Endodermal cell (in vitro differentiated cells): ENCODE results near the gene BHLHA15. TPM values are rescaled to one million over a fixed set of nuclear protein-coding genes. Genes with fewer than 3 reads are reported as not detected.
A peak's percentile ranks its signal among the peaks of the same experiment; 100 is the strongest.

Experiments
- DNase-seq: peaks from one replicate; pipeline ENCODE4 v3.0.0-alpha.2; 2017
- H3K27ac ChIP-seq: 2 replicates; pipeline ENCODE4 v1.5.1; 2013; ENCODE audit warnings: mild to moderate bottlenecking, low read depth, low read length, moderate library complexity
- H3K27me3 ChIP-seq: 2 replicates; pipeline ENCODE4 v1.6.1; 2013; ENCODE audit warnings: mild to moderate bottlenecking, low read length, moderate library complexity; ENCODE audit not compliant: insufficient read depth, control insufficient read depth, poor library complexity, severe bottlenecking
- H3K36me3 ChIP-seq: 2 replicates; pipeline ENCODE4 v1.7.0; 2013; ENCODE audit warnings: mild to moderate bottlenecking, low read length, moderate library complexity; ENCODE audit not compliant: control insufficient read depth, insufficient read depth
- H3K4me1 ChIP-seq: one replicate; pipeline ENCODE4 v1.7.0; 2013; ENCODE audit warnings: low read length; ENCODE audit not compliant: control insufficient read depth, insufficient read depth
- H3K4me3 ChIP-seq: 2 replicates; pipeline ENCODE4 v1.5.1; 2013; ENCODE audit warnings: mild to moderate bottlenecking, low read length, moderate library complexity
- H3K9ac ChIP-seq: 2 replicates; pipeline ENCODE4 v1.6.1; 2013; ENCODE audit warnings: mild to moderate bottlenecking, low read length, moderate library complexity; ENCODE audit not compliant: poor library complexity, severe bottlenecking; ENCODE audit errors: extremely low read depth
- H3K9me3 ChIP-seq: 2 replicates; pipeline ENCODE4 v1.6.1; 2013; ENCODE audit warnings: mild to moderate bottlenecking, low read length, moderate library complexity; ENCODE audit not compliant: control insufficient read depth
- H3K27ac Mint-ChIP-seq: 2 replicates; pipeline ENCODE4 v1.8.0; 2020; ENCODE audit warnings: mixed read lengths
- H3K27me3 Mint-ChIP-seq: 2 replicates; pipeline ENCODE4 v1.8.0; 2021; ENCODE audit warnings: mild to moderate bottlenecking, mixed read lengths; ENCODE audit not compliant: insufficient read depth
- H3K36me3 Mint-ChIP-seq: 2 replicates; pipeline ENCODE4 v1.8.0; 2020; ENCODE audit warnings: low read depth, mixed read lengths
- H3K4me1 Mint-ChIP-seq: 2 replicates; pipeline ENCODE4 v1.8.0; 2020; ENCODE audit warnings: mixed read lengths
- H3K4me3 Mint-ChIP-seq: 2 replicates; pipeline ENCODE4 v1.8.0; 2020; ENCODE audit warnings: mild to moderate bottlenecking, moderate library complexity, mixed read lengths
- H3K9me3 Mint-ChIP-seq: 2 replicates; pipeline ENCODE4 v1.8.0; 2020; ENCODE audit warnings: mild to moderate bottlenecking, mixed read lengths
- CTCF ChIP-seq: fragments of 200-600 bp; sonication (generic); conservative IDR thresholded peaks from 2 replicates; pipeline ENCODE4 v1.5.0; 2021; ENCODE audit warnings: antibody characterized with exemption, mild to moderate bottlenecking
- WGBS, 2 experiments: methylation state at CpG; one replicate each; pipeline versions ENCODE4 v1.1.5 to v1.1.7; 2013; ENCODE audit warnings: missing lambda C conversion rate in 2 of 2, mixed read lengths in 1 of 2; ENCODE audit not compliant: insufficient coverage in 1 of 2, insufficient read length in 1 of 2; 5-methylcytosine and 5-hydroxymethylcytosine counted together
- total RNA-seq, 2 donors: library from RNA; stranded (reverse); fragmentation: NEBNext Ultra II Directional in 1 of 2; extraction: Animal tissue kit (Norgen Biotek cat#: 25700) in 1 of 2; gene quantifications; 2 replicates in 1 of 2; 3 replicates in 1 of 2; pipeline ENCODE4 v1.2.1, GENCODE V29; 2021

Gene BHLHA15
- total RNA-seq, 2 donors from 2014 or later = 0.86 to 0.95 TPM

GRCh38 chr7:98163704-98164494 is 47.3 kb upstream of the BHLHA15 start:
- 90% methylated on average over 12 to 16 of the region's 16 CpGs for WGBS, 2 experiments
- no peaks in the 10 kb centered on the region for H3K9me3 ChIP-seq
- no peaks in the 10 kb centered on the region for H3K9me3 Mint-ChIP-seq
- no peak overlapping the region for H3K9ac ChIP-seq
- no peaks in the 10 kb centered on the region for H3K4me1 ChIP-seq
- no peaks in the 10 kb centered on the region for H3K4me1 Mint-ChIP-seq
- DNase-seq = no peak
- H3K4me3 ChIP-seq = no peak overlapping the region
- no peak for TF ChIP-seq CTCF
- H3K4me3 Mint-ChIP-seq = no peak overlapping the region
- H3K27me3 ChIP-seq = no peaks in the 10 kb centered on the region
- H3K27me3 Mint-ChIP-seq = no peaks in the 10 kb centered on the region
- H3K27ac ChIP-seq = no peak overlapping the region
- H3K27ac Mint-ChIP-seq = no peak overlapping the region
- peaks cover 6% of the 10 kb centered on the region for H3K36me3 Mint-ChIP-seq
- H3K36me3 ChIP-seq = peaks cover 15% of the 10 kb centered on the region

- H3K27me3 ChIP-seq = no peaks in the 10 kb centered on the region
- H3K9ac ChIP-seq = no peak overlapping the region
- peak; percentile 93 for TF ChIP-seq CTCF
- Mint-ChIP-seq H3K27me3 (no peaks in the 10 kb centered on the region), H3K27ac (no peak overlapping the region), H3K36me3 (no peaks in the 10 kb centered on the region), H3K9me3 (no peaks in the 10 kb centered on the region), H3K4me1 (no peaks in the 10 kb centered on the region), H3K4me3 (no peak overlapping the region)
- no peaks in the 10 kb centered on the region for H3K4me1 ChIP-seq
- H3K27ac ChIP-seq = no peak overlapping the region
- DNase-seq = peak; percentile 88
- no peak overlapping the region for H3K4me3 ChIP-seq
- no peaks in the 10 kb centered on the region for H3K36me3 ChIP-seq
- H3K9me3 ChIP-seq = no peaks in the 10 kb centered on the region
- 71 to 80% methylated on average over 7 to 18 of the region's 18 CpGs for WGBS, 2 experiments
Observed at GRCh38 chr7:98165827-98166667, 45.2 kb upstream of the BHLHA15 start.

GRCh38 chr7:98166668-98166970 is 44.6 kb upstream of the BHLHA15 start:
- H3K4me1 ChIP-seq = no peaks in the 10 kb centered on the region
- no peak for TF ChIP-seq CTCF
- Mint-ChIP-seq H3K36me3 (no peaks in the 10 kb centered on the region), H3K4me3 (no peak overlapping the region), H3K4me1 (no peaks in the 10 kb centered on the region), H3K9me3 (no peaks in the 10 kb centered on the region), H3K27me3 (no peaks in the 10 kb centered on the region), H3K27ac (no peak overlapping the region)
- H3K9ac ChIP-seq = no peak overlapping the region
- H3K36me3 ChIP-seq = peaks cover 1% of the 10 kb centered on the region
- no peaks in the 10 kb centered on the region for H3K9me3 ChIP-seq
- no peaks in the 10 kb centered on the region for H3K27me3 ChIP-seq
- no peak for DNase-seq
- 80 to 86% methylated on average over 1 to 2 of the region's 2 CpGs for WGBS, 2 experiments
- no peak overlapping the region for H3K27ac ChIP-seq
- no peak overlapping the region for H3K4me3 ChIP-seq
